Peyer's patch (tissue), 4 donors: ENCODE measurements around the gene SEMA3A.

Source experiments
- CTCF ChIP-seq, 6 experiments: fragments of 450-650 bp in 4 of 6; fragments of 200-600 bp in 2 of 6; sonication (generic) in 1 of 6; IDR thresholded peaks; one replicate each; pipeline ENCODE4 v1.5.1; 2017 to 2019; ENCODE audit warnings: antibody characterized with exemption in 6 of 6, mild to moderate bottlenecking in 3 of 6, moderate library complexity in 1 of 6
- POLR2A ChIP-seq, 2 donors: fragments of 450-650 bp; IDR thresholded peaks; one replicate each; pipeline ENCODE4 v1.5.1; 2017; ENCODE audit warnings: antibody characterized with exemption in 2 of 2, mild to moderate bottlenecking in 2 of 2, moderate library complexity in 2 of 2

- TF ChIP-seq CTCF (IDR thresholded peaks at IDR 0.05) (no peak), POLR2A (IDR thresholded peaks at IDR 0.05) (no peak)
Measured at GRCh38 chr7:84055904-84056605, 138.5 kb downstream of the SEMA3A start.
